ENCODE results near the gene VTCN1. TPM values are rescaled to one million over a fixed set of nuclear protein-coding genes. Genes with fewer than 3 reads are reported as not detected.

Gene VTCN1
- total and polyA plus RNA-seq, 2 of the 13 experiments (the other 11 are each of a cell fraction or from before 2014, with no cell fraction given): not detected

DNA sequence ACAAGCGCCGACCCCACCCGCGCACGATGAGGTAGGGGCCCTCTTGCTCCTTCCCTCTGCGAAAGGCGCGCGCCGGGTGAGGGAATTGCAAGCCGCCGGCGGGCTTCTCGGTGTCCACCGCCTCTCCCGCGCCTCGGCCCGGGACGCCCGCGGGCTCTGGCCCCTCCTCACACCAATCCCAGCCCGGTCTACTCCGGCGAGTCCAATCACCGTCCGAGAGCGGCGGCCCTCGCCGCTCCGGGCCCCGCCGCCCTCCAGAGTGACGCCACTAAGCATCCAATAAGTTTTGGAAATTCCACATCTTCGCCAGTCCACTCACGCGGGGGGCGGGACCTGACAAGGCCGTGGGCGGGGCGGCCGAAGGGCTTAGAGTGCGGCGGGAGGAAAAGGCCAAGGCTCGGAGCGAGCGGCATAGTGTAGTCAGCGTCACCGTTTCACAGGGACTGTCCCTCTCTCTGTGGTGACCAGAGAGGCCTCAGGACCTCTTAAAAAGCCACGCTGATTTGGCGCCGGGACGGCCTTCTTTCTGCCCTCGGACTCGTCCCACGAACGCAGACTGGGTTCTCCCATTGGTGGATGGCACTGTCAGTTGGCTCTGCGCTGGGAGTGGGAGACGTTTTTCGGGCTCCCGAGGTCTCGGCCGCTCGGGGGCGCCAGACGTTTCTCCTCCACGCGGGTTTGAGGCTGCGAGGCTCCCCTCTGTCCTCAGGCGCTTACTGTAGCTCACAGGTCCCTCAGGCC, 89.0 kb downstream of the VTCN1 start, which contains the start of gene TRIM45 (continued):
- TF ChIP-seq TOE1 (CRISPR knock-in tag; IDR thresholded peaks at IDR 0.05): no peak
- peak; percentile 53; the same call in 1 of the 2 replicates for TF ChIP-seq RBFOX2 (IDR thresholded peaks at IDR 0.05; ENCODE audit: low read depth, low read length)
- TF ChIP-seq TRIM24 (CRISPR knock-in tag; IDR thresholded peaks at IDR 0.05): no peak
- no peak for TF ChIP-seq ZNF484 (CRISPR knock-in tag; IDR thresholded peaks at IDR 0.05; ENCODE audit: borderline replicate concordance, low read depth)
- peak; percentile 11; the same call in 1 of the 2 replicates for TF ChIP-seq SOX5 (CRISPR knock-in tag; IDR thresholded peaks at IDR 0.05; ENCODE audit: borderline replicate concordance)
- TF ChIP-seq, protein P1, sequence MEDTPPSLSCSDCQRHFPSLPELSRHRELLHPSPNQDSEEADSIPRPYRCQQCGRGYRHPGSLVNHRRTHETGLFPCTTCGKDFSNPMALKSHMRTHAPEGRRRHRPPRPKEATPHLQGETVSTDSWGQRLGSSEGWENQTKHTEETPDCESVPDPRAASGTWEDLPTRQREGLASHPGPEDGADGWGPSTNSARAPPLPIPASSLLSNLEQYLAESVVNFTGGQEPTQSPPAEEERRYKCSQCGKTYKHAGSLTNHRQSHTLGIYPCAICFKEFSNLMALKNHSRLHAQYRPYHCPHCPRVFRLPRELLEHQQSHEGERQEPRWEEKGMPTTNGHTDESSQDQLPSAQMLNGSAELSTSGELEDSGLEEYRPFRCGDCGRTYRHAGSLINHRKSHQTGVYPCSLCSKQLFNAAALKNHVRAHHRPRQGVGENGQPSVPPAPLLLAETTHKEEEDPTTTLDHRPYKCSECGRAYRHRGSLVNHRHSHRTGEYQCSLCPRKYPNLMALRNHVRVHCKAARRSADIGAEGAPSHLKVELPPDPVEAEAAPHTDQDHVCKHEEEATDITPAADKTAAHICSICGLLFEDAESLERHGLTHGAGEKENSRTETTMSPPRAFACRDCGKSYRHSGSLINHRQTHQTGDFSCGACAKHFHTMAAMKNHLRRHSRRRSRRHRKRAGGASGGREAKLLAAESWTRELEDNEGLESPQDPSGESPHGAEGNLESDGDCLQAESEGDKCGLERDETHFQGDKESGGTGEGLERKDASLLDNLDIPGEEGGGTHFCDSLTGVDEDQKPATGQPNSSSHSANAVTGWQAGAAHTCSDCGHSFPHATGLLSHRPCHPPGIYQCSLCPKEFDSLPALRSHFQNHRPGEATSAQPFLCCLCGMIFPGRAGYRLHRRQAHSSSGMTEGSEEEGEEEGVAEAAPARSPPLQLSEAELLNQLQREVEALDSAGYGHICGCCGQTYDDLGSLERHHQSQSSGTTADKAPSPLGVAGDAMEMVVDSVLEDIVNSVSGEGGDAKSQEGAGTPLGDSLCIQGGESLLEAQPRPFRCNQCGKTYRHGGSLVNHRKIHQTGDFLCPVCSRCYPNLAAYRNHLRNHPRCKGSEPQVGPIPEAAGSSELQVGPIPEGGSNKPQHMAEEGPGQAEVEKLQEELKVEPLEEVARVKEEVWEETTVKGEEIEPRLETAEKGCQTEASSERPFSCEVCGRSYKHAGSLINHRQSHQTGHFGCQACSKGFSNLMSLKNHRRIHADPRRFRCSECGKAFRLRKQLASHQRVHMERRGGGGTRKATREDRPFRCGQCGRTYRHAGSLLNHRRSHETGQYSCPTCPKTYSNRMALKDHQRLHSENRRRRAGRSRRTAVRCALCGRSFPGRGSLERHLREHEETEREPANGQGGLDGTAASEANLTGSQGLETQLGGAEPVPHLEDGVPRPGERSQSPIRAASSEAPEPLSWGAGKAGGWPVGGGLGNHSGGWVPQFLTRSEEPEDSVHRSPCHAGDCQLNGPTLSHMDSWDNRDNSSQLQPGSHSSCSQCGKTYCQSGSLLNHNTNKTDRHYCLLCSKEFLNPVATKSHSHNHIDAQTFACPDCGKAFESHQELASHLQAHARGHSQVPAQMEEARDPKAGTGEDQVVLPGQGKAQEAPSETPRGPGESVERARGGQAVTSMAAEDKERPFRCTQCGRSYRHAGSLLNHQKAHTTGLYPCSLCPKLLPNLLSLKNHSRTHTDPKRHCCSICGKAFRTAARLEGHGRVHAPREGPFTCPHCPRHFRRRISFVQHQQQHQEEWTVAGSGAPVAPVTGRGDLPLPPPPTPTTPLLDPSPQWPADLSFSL (CRISPR knock-in tag; IDR thresholded peaks at IDR 0.05): no peak
- no peak for TF ChIP-seq ZNF124 (CRISPR knock-in tag; IDR thresholded peaks at IDR 0.05)
- TF ChIP-seq, protein P2, sequence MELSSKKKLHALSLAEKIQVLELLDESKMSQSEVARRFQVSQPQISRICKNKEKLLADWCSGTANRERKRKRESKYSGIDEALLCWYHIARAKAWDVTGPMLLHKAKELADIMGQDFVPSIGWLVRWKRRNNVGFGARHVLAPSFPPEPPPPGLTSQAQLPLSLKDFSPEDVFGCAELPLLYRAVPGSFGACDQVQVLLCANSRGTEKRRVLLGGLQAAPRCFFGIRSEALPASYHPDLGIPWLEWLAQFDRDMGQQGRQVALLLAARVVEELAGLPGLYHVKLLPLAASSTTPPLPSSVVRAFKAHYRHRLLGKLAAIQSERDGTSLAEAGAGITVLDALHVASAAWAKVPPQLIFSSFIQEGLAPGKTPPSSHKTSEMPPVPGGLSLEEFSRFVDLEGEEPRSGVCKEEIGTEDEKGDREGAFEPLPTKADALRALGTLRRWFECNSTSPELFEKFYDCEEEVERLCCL (CRISPR knock-in tag; IDR thresholded peaks at IDR 0.05; ENCODE audit: borderline replicate concordance): peak; percentile 78; the same call in 1 of the 2 replicates
- TF ChIP-seq, protein P3, sequence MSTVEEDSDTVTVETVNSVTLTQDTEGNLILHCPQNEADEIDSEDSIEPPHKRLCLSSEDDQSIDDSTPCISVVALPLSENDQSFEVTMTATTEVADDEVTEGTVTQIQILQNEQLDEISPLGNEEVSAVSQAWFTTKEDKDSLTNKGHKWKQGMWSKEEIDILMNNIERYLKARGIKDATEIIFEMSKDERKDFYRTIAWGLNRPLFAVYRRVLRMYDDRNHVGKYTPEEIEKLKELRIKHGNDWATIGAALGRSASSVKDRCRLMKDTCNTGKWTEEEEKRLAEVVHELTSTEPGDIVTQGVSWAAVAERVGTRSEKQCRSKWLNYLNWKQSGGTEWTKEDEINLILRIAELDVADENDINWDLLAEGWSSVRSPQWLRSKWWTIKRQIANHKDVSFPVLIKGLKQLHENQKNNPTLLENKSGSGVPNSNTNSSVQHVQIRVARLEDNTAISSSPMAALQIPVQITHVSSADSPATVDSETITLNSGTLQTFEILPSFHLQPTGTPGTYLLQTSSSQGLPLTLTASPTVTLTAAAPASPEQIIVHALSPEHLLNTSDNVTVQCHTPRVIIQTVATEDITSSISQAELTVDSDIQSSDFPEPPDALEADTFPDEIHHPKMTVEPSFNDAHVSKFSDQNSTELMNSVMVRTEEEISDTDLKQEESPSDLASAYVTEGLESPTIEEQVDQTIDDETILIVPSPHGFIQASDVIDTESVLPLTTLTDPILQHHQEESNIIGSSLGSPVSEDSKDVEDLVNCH (CRISPR knock-in tag; IDR thresholded peaks at IDR 0.05): no peak
- TF ChIP-seq RBAK (CRISPR knock-in tag; IDR thresholded peaks at IDR 0.05): no peak
- TF ChIP-seq, protein P4, sequence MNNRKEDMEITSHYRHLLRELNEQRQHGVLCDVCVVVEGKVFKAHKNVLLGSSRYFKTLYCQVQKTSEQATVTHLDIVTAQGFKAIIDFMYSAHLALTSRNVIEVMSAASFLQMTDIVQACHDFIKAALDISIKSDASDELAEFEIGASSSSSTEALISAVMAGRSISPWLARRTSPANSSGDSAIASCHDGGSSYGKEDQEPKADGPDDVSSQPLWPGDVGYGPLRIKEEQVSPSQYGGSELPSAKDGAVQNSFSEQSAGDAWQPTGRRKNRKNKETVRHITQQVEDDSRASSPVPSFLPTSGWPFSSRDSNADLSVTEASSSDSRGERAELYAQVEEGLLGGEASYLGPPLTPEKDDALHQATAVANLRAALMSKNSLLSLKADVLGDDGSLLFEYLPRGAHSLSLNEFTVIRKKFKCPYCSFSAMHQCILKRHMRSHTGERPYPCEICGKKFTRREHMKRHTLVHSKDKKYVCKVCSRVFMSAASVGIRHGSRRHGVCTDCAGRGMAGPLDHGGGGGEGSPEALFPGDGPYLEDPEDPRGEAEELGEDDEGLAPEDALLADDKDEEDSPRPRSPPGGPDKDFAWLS (CRISPR knock-in tag; IDR thresholded peaks at IDR 0.05; ENCODE audit: borderline replicate concordance): no peak
- TF ChIP-seq ISL2 (CRISPR knock-in tag; IDR thresholded peaks at IDR 0.05): peak; percentile 42; the same call in 1 of the 2 replicates
- TF ChIP-seq POLR2A (IDR thresholded peaks at IDR 0.05; ENCODE audit: insufficient read depth in 1 of 2, low read depth in 2 of 2, low read length in 2 of 2): peak; percentile 38 to 61; a peak in 3 of 4 replicates
- TF ChIP-seq ZSCAN12 (CRISPR knock-in tag; IDR thresholded peaks at IDR 0.05): no peak
- no peak for TF ChIP-seq RFXANK (CRISPR knock-in tag; IDR thresholded peaks at IDR 0.05)
- TF ChIP-seq ZNF136 (CRISPR knock-in tag; IDR thresholded peaks at IDR 0.05; ENCODE audit: low read depth): 0 out of 2 replicates have a peak, but pooled peaks have one; percentile 51

All from HepG2 (cell line).